ENCODE measurements around the gene MSI2. TPM values are rescaled to one million over a fixed set of nuclear protein-coding genes. Genes with fewer than 3 reads are reported as not detected.

Gene MSI2
- total RNA-seq, 2 experiments from 2014 or later, result 113 to 114 TPM

DNA sequence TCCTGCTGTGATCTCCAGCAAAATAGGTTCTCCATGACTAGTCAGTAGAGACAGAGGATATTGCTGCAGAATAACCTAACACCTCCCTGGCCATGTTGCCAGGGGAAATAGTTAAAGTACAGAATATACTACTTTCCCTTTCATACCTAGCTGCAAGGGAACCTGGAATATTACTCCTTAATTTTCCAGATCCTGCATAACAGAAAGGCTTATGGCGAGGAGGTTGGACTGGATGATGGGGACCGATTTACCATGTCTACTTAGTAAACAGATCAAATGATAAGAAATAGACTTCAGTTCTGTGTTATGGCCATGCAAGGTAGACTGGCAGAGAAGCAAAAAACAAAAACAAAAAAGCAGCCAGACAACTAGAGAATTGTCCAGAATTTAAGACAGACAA, 117.4 kb downstream of the MSI2 start:
- peaks cover 8% of the 10 kb centered on the region for H3K4me1 Mint-ChIP-seq
- ATAC-seq (ENCODE audit: low read depth), result no peak
- DNase-seq, result no peak
- POLR2A ChIA-PET, result no interaction called here
- H3K36me3 Mint-ChIP-seq, result peaks cover 39% of the 10 kb centered on the region
- H3K27ac Mint-ChIP-seq, result no peak overlapping the region
- peaks cover 3% of the 10 kb centered on the region for H3K9me3 Mint-ChIP-seq
- no peak overlapping the region for H3K4me3 Mint-ChIP-seq
- H3K27me3 Mint-ChIP-seq, result no peaks in the 10 kb centered on the region

DNA sequence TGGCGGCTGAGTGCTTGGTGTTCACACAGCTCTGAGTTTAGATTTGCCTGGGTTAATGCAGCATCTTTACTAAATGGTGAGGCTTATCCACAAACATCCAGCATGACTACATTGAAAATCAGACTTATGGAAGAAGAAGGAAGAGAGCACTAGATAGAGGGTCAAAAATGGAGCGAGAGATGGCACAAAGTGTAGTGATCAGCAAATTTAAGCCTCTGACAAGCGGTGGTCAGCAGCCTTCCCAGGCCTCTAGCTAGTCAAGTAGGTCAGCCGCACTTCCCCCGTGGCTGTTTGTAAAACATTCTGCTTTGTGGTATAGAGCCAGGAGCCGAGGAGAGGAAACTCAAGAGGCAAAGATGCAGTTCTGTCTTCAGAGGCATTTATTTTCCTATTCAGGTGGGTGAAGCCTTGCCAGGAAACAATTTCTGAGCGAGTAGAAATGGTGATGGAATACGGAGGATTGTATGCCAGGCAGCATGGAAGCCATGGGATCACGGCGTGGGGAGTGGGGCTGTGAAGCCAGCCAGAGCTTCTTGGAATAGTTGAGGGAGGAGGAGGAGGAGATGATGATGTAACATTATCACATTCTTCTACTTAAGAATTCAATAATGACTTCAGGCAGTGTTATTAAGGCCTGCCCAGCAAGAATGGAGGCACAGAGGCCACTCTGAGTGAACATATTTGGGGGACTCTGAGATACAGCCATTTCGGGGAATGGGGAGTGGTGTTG, 118.9 kb downstream of the MSI2 start:
- H3K36me3 Mint-ChIP-seq, result peaks cover 42% of the 10 kb centered on the region

DNA sequence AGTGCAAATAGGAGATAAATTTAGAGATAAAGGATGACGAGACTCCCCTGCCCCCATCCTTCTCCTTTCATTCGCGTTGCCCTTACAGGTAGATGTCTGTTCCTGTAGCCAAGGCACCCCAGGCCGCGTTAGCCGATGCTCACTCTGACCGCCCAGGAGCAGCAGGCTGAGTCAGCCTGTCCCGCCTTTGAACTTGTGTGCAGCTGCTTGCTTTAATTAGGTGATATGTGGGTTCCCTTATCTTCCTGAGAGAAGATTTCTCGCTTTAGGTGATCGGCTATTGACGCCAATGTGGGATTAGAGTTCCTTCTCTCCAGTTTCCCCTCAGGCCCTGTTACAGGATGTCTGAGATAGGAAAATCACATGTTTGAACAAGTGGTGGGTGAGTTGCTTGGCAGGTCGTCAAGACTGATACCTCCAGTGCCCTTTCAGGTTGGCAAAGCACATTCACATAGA, 119.5 kb downstream of the MSI2 start:
- H3K4me1 Mint-ChIP-seq, result peaks cover 9% of the 10 kb centered on the region
- H3K9me3 Mint-ChIP-seq, result peaks cover 3% of the 10 kb centered on the region
- H3K36me3 Mint-ChIP-seq, result peaks cover 42% of the 10 kb centered on the region
- ATAC-seq (ENCODE audit: low read depth) (no peak), DNase-seq (no peak)
- peaks cover 2% of the 10 kb centered on the region for H3K27me3 Mint-ChIP-seq
- no peak overlapping the region for H3K27ac Mint-ChIP-seq
- H3K4me3 Mint-ChIP-seq, result no peak overlapping the region
- POLR2A ChIA-PET, result no interaction called here

More for the DNA sequence above, 118.9 kb downstream of the MSI2 start:
- Mint-ChIP-seq H3K27ac (no peak overlapping the region), H3K27me3 (peaks cover 2% of the 10 kb centered on the region), H3K9me3 (peaks cover 3% of the 10 kb centered on the region), H3K4me1 (peaks cover 9% of the 10 kb centered on the region), H3K4me3 (no peak overlapping the region)
- POLR2A ChIA-PET, result no interaction called here
- DNase-seq, result no peak
- ATAC-seq (ENCODE audit: low read depth), result no peak

- peaks cover 45% of the 10 kb centered on the region for H3K36me3 Mint-ChIP-seq
- no peak overlapping the region for H3K4me3 Mint-ChIP-seq
- POLR2A ChIA-PET, result interaction anchor here (0.7 kb wide), 1 partner anchor 271 kb away, joined by 3 read pairs; no protein-coding TSS in a partner anchor
- no peak for ATAC-seq (ENCODE audit: low read depth)
- H3K9me3 Mint-ChIP-seq, result peaks cover 3% of the 10 kb centered on the region
- DNase-seq, result no peak
- H3K27me3 Mint-ChIP-seq, result peaks cover 2% of the 10 kb centered on the region
- H3K4me1 Mint-ChIP-seq, result peaks cover 12% of the 10 kb centered on the region
- no peak overlapping the region for H3K27ac Mint-ChIP-seq
These were observed 120.8 kb downstream of the MSI2 start for GRCh38 chr17:57377094-57377493.

GRCh38 chr17:57379237-57379894, 123.0 kb downstream of the MSI2 start:
- ATAC-seq (ENCODE audit: low read depth), result no peak
- POLR2A ChIA-PET, result no interaction called here
- H3K9me3 Mint-ChIP-seq, result peaks cover 2% of the 10 kb centered on the region
- no peak overlapping the region for H3K4me3 Mint-ChIP-seq
- peaks cover 18% of the 10 kb centered on the region for H3K4me1 Mint-ChIP-seq
- peak overlapping the region; percentile 10 for H3K27ac Mint-ChIP-seq
- DNase-seq, result no peak
- peaks cover 38% of the 10 kb centered on the region for H3K36me3 Mint-ChIP-seq
- H3K27me3 Mint-ChIP-seq, result peaks cover 2% of the 10 kb centered on the region

GRCh38 chr17:57379895-57380434, 123.6 kb downstream of the MSI2 start:
- peaks cover 19% of the 10 kb centered on the region for H3K4me1 Mint-ChIP-seq
- peaks cover 42% of the 10 kb centered on the region for H3K36me3 Mint-ChIP-seq
- H3K27me3 Mint-ChIP-seq, result peaks cover 2% of the 10 kb centered on the region
- POLR2A ChIA-PET, result no interaction called here
- ATAC-seq (ENCODE audit: low read depth), result no peak
- H3K27ac Mint-ChIP-seq, result peak overlapping the region; percentile 10
- peaks cover 7% of the 10 kb centered on the region for H3K9me3 Mint-ChIP-seq
- H3K4me3 Mint-ChIP-seq, result no peak overlapping the region
- DNase-seq, result no peak

GRCh38 chr17:57381498-57381897, 125.2 kb downstream of the MSI2 start:
- Mint-ChIP-seq H3K27me3 (peaks cover 2% of the 10 kb centered on the region), H3K4me1 (peaks cover 19% of the 10 kb centered on the region), H3K9me3 (peaks cover 14% of the 10 kb centered on the region), H3K4me3 (no peak overlapping the region), H3K27ac (peak overlapping the region; percentile 45), H3K36me3 (peaks cover 44% of the 10 kb centered on the region)
- no peak for DNase-seq
- POLR2A ChIA-PET, result no interaction called here
- ATAC-seq (ENCODE audit: low read depth), result no peak

DNA sequence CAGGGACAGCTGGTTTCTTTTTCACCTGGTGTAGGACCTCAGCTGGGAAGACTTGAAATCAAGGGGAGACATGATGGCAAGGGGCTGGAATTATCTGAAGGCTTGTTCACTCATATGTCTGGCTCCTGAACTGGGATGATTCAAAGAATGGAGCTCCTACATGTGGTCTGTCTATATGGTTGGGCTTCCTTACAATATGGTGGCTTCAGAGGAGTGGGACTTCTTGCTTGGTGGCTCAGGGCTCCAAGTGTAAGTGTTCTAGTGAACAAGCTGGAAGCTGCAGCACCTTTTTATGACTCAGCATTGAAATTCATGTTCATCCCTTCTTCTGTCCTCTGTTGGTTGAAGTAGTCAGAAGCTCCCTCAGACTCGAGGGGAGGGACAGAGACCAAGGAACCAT, 127.9 kb downstream of the MSI2 start:
- H3K36me3 Mint-ChIP-seq, result peaks cover 59% of the 10 kb centered on the region
- ATAC-seq (ENCODE audit: low read depth) (no peak), DNase-seq (no peak)
- H3K4me1 Mint-ChIP-seq, result peaks cover 12% of the 10 kb centered on the region
- H3K27ac Mint-ChIP-seq, result no peak overlapping the region
- H3K9me3 Mint-ChIP-seq, result peaks cover 20% of the 10 kb centered on the region
- POLR2A ChIA-PET, result no interaction called here
- no peak overlapping the region for H3K4me3 Mint-ChIP-seq
- H3K27me3 Mint-ChIP-seq, result peaks cover 2% of the 10 kb centered on the region

- POLR2A ChIA-PET, result no interaction called here
- H3K36me3 Mint-ChIP-seq, result peaks cover 69% of the 10 kb centered on the region
- peaks cover 10% of the 10 kb centered on the region for H3K4me1 Mint-ChIP-seq
- DNase-seq, result no peak
- no peak overlapping the region for H3K4me3 Mint-ChIP-seq
- no peak for ATAC-seq (ENCODE audit: low read depth)
- peaks cover 21% of the 10 kb centered on the region for H3K9me3 Mint-ChIP-seq
- H3K27ac Mint-ChIP-seq, result no peak overlapping the region
- no peaks in the 10 kb centered on the region for H3K27me3 Mint-ChIP-seq
These were observed 129.7 kb downstream of the MSI2 start for GRCh38 chr17:57385975-57386374.

- H3K27ac Mint-ChIP-seq, result no peak overlapping the region
These were observed 131.3 kb downstream of the MSI2 start for GRCh38 chr17:57387575-57387974.

DNA sequence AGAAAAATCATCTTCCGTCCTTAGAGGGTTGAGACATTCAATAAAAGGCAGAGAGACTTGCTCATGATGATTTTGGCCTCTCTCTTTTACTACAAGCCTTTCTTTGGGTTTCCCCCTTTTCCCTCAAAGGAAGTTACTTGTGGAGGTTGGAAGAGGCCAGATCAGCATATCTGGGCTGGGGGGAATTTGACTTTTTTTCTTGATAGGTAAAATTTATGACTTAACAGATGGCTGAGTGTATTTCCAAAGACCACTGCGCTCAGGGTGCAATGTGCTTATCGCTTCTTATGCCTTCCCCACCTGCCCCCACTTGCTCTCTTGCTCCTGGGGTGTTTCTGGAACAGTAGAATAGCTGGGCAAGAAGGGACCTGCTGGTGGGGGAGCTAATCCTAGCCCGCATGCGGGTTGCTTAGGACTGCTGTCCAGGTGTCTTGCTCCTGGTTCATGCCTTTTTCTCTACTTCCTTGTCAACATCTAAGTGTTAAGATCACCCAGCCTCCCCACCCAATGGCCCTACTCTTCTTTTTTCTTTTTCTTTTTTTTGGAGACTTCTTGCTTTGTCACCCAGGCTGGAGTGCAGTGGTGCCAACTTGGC, 131.9 kb downstream of the MSI2 start:
- POLR2A ChIA-PET, result no interaction called here
- peaks cover 1% of the 10 kb centered on the region for H3K4me1 Mint-ChIP-seq
- no peaks in the 10 kb centered on the region for H3K27me3 Mint-ChIP-seq
- peaks cover 23% of the 10 kb centered on the region for H3K9me3 Mint-ChIP-seq
- H3K36me3 Mint-ChIP-seq, result peaks cover 73% of the 10 kb centered on the region
- no peak overlapping the region for H3K27ac Mint-ChIP-seq
- H3K4me3 Mint-ChIP-seq, result no peak overlapping the region
- ATAC-seq (ENCODE audit: low read depth), result no peak
- DNase-seq, result no peak

More at GRCh38 chr17:57387575-57387974, 131.3 kb downstream of the MSI2 start:
- ATAC-seq (ENCODE audit: low read depth) (no peak), DNase-seq (no peak)
- Mint-ChIP-seq H3K9me3 (peaks cover 23% of the 10 kb centered on the region), H3K4me1 (peaks cover 4% of the 10 kb centered on the region), H3K36me3 (peaks cover 70% of the 10 kb centered on the region), H3K27me3 (no peaks in the 10 kb centered on the region), H3K4me3 (no peak overlapping the region)
- POLR2A ChIA-PET, result no interaction called here

GRCh38 chr17:57389473-57389872, 133.2 kb downstream of the MSI2 start:
- POLR2A ChIA-PET, result no interaction called here
- Mint-ChIP-seq H3K4me3 (no peak overlapping the region), H3K27ac (no peak overlapping the region), H3K27me3 (no peaks in the 10 kb centered on the region), H3K4me1 (peaks cover 1% of the 10 kb centered on the region), H3K9me3 (peaks cover 25% of the 10 kb centered on the region), H3K36me3 (peaks cover 76% of the 10 kb centered on the region)
- ATAC-seq (ENCODE audit: low read depth), result no peak
- no peak for DNase-seq

- H3K9me3 Mint-ChIP-seq, result peaks cover 17% of the 10 kb centered on the region
- H3K4me3 Mint-ChIP-seq, result no peak overlapping the region
- H3K27me3 Mint-ChIP-seq, result no peaks in the 10 kb centered on the region
- H3K27ac Mint-ChIP-seq, result no peak overlapping the region
- POLR2A ChIA-PET, result no interaction called here
- ATAC-seq (ENCODE audit: low read depth), result no peak
- no peak for DNase-seq
- peaks cover 7% of the 10 kb centered on the region for H3K4me1 Mint-ChIP-seq
- H3K36me3 Mint-ChIP-seq, result peaks cover 73% of the 10 kb centered on the region
These were observed 134.9 kb downstream of the MSI2 start for GRCh38 chr17:57391076-57391825.
